OCI-LY1 (cell line): ENCODE data around the gene CEP112.

Source experiments
- CTCF ChIP-seq: fragments of 200-600 bp; sonication (generic), shearing (Covaris generic); IDR thresholded peaks from 2 replicates; pipeline ENCODE4 v1.5.1; 2017; ENCODE audit warnings: mild to moderate bottlenecking, antibody characterized with exemption, low read length, moderate library complexity, mixed read lengths
- EZH2 ChIP-seq: fragments of 200-600 bp; sonication (generic), shearing (Covaris generic); IDR thresholded peaks from 2 replicates; pipeline ENCODE4 v1.8.0; 2017; ENCODE audit warnings: borderline replicate concordance, mixed run types, mild to moderate bottlenecking, antibody characterized with exemption, low read length, moderate library complexity, mixed read lengths

GRCh38 chr17:65753348-65753747 is 438.6 kb downstream of the CEP112 start:
- TF ChIP-seq CTCF, result no peak
- no peak for TF ChIP-seq EZH2
